NB4 (cell line): Measurements from ENCODE around the gene GCFC2.

ENCODE experiments used
- CTCF ChIP-seq: IDR thresholded peaks from one replicate; pipeline ENCODE4 v1.5.1; 2012; ENCODE audit warnings: low read depth, low read length
- POLR2A ChIP-seq: IDR thresholded peaks from 2 replicates; pipeline ENCODE4 v1.6.1; 2011; ENCODE audit warnings: mild to moderate bottlenecking; ENCODE audit not compliant: insufficient read length; ENCODE audit errors: extremely low read depth

- no peak for TF ChIP-seq POLR2A
- TF ChIP-seq CTCF = no peak
Observed at GRCh38 chr2:75667884-75668283, 42.8 kb downstream of the GCFC2 start.
